ENCODE data around the gene MLC1.

The MLC1 gene

GRCh38 chr22:50076646-50077535 lies 8.3 kb downstream of the MLC1 start:
- H3K79me2 ChIP-seq (ENCODE audit: control insufficient read depth, insufficient read depth, low read length, unreplicated experiment): no peaks in the 10 kb centered on the region
- no peaks in the 10 kb centered on the region for H3K36me3 ChIP-seq (ENCODE audit: insufficient read depth, low read length)
- H3K4me1 ChIP-seq (ENCODE audit: control insufficient read depth, insufficient read depth, low read length, unreplicated experiment): no peaks in the 10 kb centered on the region
- no peak overlapping the region for H2AFZ ChIP-seq (ENCODE audit: low read length, unreplicated experiment)
- no peaks in the 10 kb centered on the region for H3K27me3 ChIP-seq (ENCODE audit: insufficient read depth, low read length)
- H3K4me3 ChIP-seq (ENCODE audit: low read depth, low read length): no peak overlapping the region
- no peak overlapping the region for H3K27ac ChIP-seq (ENCODE audit: low read depth, low read length)

- Histone ChIP-seq H3K79me2 (ENCODE audit: control insufficient read depth, insufficient read depth, low read length, unreplicated experiment) (no peaks in the 10 kb centered on the region), H3K27me3 (ENCODE audit: insufficient read depth, low read length) (no peaks in the 10 kb centered on the region), H3K27ac (ENCODE audit: low read depth, low read length) (no peak overlapping the region), H2AFZ (ENCODE audit: low read length, unreplicated experiment) (no peak overlapping the region), H3K36me3 (ENCODE audit: insufficient read depth, low read length) (no peaks in the 10 kb centered on the region), H3K4me1 (ENCODE audit: control insufficient read depth, insufficient read depth, low read length, unreplicated experiment) (no peaks in the 10 kb centered on the region), H3K4me3 (ENCODE audit: low read depth, low read length) (no peak overlapping the region)
Measured at GRCh38 chr22:50074551-50075530, 10.4 kb downstream of the MLC1 start.

- no peaks in the 10 kb centered on the region for H3K4me1 ChIP-seq (ENCODE audit: control insufficient read depth, insufficient read depth, low read length, unreplicated experiment)
- no peaks in the 10 kb centered on the region for H3K27me3 ChIP-seq (ENCODE audit: insufficient read depth, low read length)
- no peak overlapping the region for H2AFZ ChIP-seq (ENCODE audit: low read length, unreplicated experiment)
- H3K4me3 ChIP-seq (ENCODE audit: low read depth, low read length): no peak overlapping the region
- no peak overlapping the region for H3K27ac ChIP-seq (ENCODE audit: low read depth, low read length)
- no peaks in the 10 kb centered on the region for H3K79me2 ChIP-seq (ENCODE audit: control insufficient read depth, insufficient read depth, low read length, unreplicated experiment)
- no peaks in the 10 kb centered on the region for H3K36me3 ChIP-seq (ENCODE audit: insufficient read depth, low read length)
Measured at GRCh38 chr22:50074056-50074455, 11.2 kb downstream of the MLC1 start.

- Histone ChIP-seq H2AFZ (ENCODE audit: low read length, unreplicated experiment) (no peak overlapping the region), H3K27me3 (ENCODE audit: insufficient read depth, low read length) (no peaks in the 10 kb centered on the region), H3K27ac (ENCODE audit: low read depth, low read length) (no peak overlapping the region), H3K36me3 (ENCODE audit: insufficient read depth, low read length) (no peaks in the 10 kb centered on the region), H3K79me2 (ENCODE audit: control insufficient read depth, insufficient read depth, low read length, unreplicated experiment) (no peaks in the 10 kb centered on the region), H3K4me3 (ENCODE audit: low read depth, low read length) (no peak overlapping the region), H3K4me1 (ENCODE audit: control insufficient read depth, insufficient read depth, low read length, unreplicated experiment) (no peaks in the 10 kb centered on the region)
Measured at GRCh38 chr22:50072714-50073538, 12.3 kb downstream of the MLC1 start.

DNA sequence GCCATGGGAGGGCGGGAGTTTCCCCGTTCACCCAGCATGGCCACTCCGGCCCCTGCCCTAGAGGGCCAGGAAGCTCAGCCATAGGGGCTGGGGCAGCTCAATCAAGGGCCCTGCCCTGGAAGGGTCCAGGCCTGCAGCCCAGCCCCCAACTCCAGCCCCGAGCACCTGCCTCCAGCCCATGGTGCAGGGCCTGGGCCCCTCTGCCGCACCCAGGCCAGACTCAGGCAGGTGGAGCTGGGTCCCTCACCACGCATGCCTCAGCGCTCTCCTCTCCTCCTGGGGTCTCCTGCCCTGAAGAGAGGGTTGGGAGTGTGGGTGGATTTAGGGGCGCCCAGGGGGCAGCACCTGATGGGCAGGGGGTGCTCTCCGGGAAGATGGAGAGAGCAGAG lies 13.1 kb downstream of the MLC1 start:
- Histone ChIP-seq H3K79me2 (ENCODE audit: control insufficient read depth, insufficient read depth, low read length, unreplicated experiment) (no peaks in the 10 kb centered on the region), H3K27me3 (ENCODE audit: insufficient read depth, low read length) (no peaks in the 10 kb centered on the region), H2AFZ (ENCODE audit: low read length, unreplicated experiment) (no peak overlapping the region), H3K36me3 (ENCODE audit: insufficient read depth, low read length) (no peaks in the 10 kb centered on the region), H3K4me1 (ENCODE audit: control insufficient read depth, insufficient read depth, low read length, unreplicated experiment) (no peaks in the 10 kb centered on the region), H3K4me3 (ENCODE audit: low read depth, low read length) (no peak overlapping the region), H3K27ac (ENCODE audit: low read depth, low read length) (no peak overlapping the region)

- Histone ChIP-seq H3K79me2 (ENCODE audit: control insufficient read depth, insufficient read depth, low read length, unreplicated experiment) (no peaks in the 10 kb centered on the region), H3K27ac (ENCODE audit: low read depth, low read length) (no peak overlapping the region), H3K4me1 (ENCODE audit: control insufficient read depth, insufficient read depth, low read length, unreplicated experiment) (no peaks in the 10 kb centered on the region), H3K36me3 (ENCODE audit: insufficient read depth, low read length) (no peaks in the 10 kb centered on the region), H3K4me3 (ENCODE audit: low read depth, low read length) (no peak overlapping the region), H3K27me3 (ENCODE audit: insufficient read depth, low read length) (no peaks in the 10 kb centered on the region), H2AFZ (ENCODE audit: low read length, unreplicated experiment) (no peak overlapping the region)
Measured at GRCh38 chr22:50071432-50072166, 13.6 kb downstream of the MLC1 start.

DNA sequence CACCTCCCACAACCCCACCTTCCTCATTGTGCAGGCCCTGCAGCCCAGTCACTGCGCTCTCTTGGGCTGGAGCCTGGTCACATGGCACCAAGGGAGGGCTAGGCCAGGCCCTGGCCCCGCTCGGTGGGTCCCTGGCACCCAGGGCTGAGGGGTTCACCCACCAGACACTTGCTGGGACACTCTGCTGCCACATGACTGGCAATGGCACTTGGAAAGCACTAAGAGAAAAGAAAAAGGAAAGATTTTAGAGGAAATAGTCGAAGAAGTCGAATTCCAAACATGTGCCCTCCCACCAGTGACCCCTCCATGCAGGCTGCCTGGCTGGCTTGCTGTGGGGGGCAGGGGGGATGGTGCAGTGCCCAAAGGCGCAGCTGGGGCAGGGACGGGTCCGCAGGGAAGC lies 14.9 kb downstream of the MLC1 start:
- Histone ChIP-seq H3K27ac (ENCODE audit: low read depth, low read length) (no peak overlapping the region), H3K4me3 (ENCODE audit: low read depth, low read length) (no peak overlapping the region), H3K79me2 (ENCODE audit: control insufficient read depth, insufficient read depth, low read length, unreplicated experiment) (no peaks in the 10 kb centered on the region), H3K27me3 (ENCODE audit: insufficient read depth, low read length) (no peaks in the 10 kb centered on the region), H3K36me3 (ENCODE audit: insufficient read depth, low read length) (no peaks in the 10 kb centered on the region), H3K4me1 (ENCODE audit: control insufficient read depth, insufficient read depth, low read length, unreplicated experiment) (no peaks in the 10 kb centered on the region), H2AFZ (ENCODE audit: low read length, unreplicated experiment) (no peak overlapping the region)

- Histone ChIP-seq H3K4me1 (ENCODE audit: control insufficient read depth, insufficient read depth, low read length, unreplicated experiment) (no peaks in the 10 kb centered on the region), H3K27ac (ENCODE audit: low read depth, low read length) (no peak overlapping the region), H3K4me3 (ENCODE audit: low read depth, low read length) (no peak overlapping the region), H3K36me3 (ENCODE audit: insufficient read depth, low read length) (no peaks in the 10 kb centered on the region), H2AFZ (ENCODE audit: low read length, unreplicated experiment) (no peak overlapping the region), H3K27me3 (ENCODE audit: insufficient read depth, low read length) (no peaks in the 10 kb centered on the region), H3K79me2 (ENCODE audit: control insufficient read depth, insufficient read depth, low read length, unreplicated experiment) (no peaks in the 10 kb centered on the region)
Measured at GRCh38 chr22:50068096-50068495, 17.1 kb downstream of the MLC1 start.

- Histone ChIP-seq H3K27ac (ENCODE audit: low read depth, low read length) (no peak overlapping the region), H3K36me3 (ENCODE audit: insufficient read depth, low read length) (no peaks in the 10 kb centered on the region), H3K27me3 (ENCODE audit: insufficient read depth, low read length) (no peaks in the 10 kb centered on the region), H3K4me3 (ENCODE audit: low read depth, low read length) (no peak overlapping the region), H3K4me1 (ENCODE audit: control insufficient read depth, insufficient read depth, low read length, unreplicated experiment) (no peaks in the 10 kb centered on the region), H2AFZ (ENCODE audit: low read length, unreplicated experiment) (no peak overlapping the region), H3K79me2 (ENCODE audit: control insufficient read depth, insufficient read depth, low read length, unreplicated experiment) (no peaks in the 10 kb centered on the region)
Measured at GRCh38 chr22:50067244-50067643, 18.0 kb downstream of the MLC1 start.

- Histone ChIP-seq H3K36me3 (ENCODE audit: insufficient read depth, low read length) (no peaks in the 10 kb centered on the region), H3K27ac (ENCODE audit: low read depth, low read length) (no peak overlapping the region), H3K79me2 (ENCODE audit: control insufficient read depth, insufficient read depth, low read length, unreplicated experiment) (no peaks in the 10 kb centered on the region), H2AFZ (ENCODE audit: low read length, unreplicated experiment) (no peak overlapping the region), H3K4me1 (ENCODE audit: control insufficient read depth, insufficient read depth, low read length, unreplicated experiment) (no peaks in the 10 kb centered on the region), H3K27me3 (ENCODE audit: insufficient read depth, low read length) (peaks cover 9% of the 10 kb centered on the region; the same call in 1 of the 2 replicates), H3K4me3 (ENCODE audit: low read depth, low read length) (no peak overlapping the region)
Measured at GRCh38 chr22:50064453-50064852, 20.8 kb downstream of the MLC1 start.
